Stimulated activated CD4-positive, alpha-beta T cell treated with anti-CD3 and anti-CD28 coated beads, Interleukin-1b, Interleukin-23, amount 100 ng/mL, for 24 hours (primary cell): ENCODE data around the gene BLACAT1.
"Not testable (repeated sequence)": the region's sequence is repeated elsewhere in the genome, so short reads cannot be mapped to it uniquely, and the experiment has no call there.

ENCODE experiments used
- DNase-seq, 4 experiments: peaks; one replicate each; pipeline ENCODE4 v3.0.0-alpha.2; 2020; ENCODE audit warnings: low read depth in 4 of 4, low spot score in 1 of 4

The BLACAT1 gene

DNA sequence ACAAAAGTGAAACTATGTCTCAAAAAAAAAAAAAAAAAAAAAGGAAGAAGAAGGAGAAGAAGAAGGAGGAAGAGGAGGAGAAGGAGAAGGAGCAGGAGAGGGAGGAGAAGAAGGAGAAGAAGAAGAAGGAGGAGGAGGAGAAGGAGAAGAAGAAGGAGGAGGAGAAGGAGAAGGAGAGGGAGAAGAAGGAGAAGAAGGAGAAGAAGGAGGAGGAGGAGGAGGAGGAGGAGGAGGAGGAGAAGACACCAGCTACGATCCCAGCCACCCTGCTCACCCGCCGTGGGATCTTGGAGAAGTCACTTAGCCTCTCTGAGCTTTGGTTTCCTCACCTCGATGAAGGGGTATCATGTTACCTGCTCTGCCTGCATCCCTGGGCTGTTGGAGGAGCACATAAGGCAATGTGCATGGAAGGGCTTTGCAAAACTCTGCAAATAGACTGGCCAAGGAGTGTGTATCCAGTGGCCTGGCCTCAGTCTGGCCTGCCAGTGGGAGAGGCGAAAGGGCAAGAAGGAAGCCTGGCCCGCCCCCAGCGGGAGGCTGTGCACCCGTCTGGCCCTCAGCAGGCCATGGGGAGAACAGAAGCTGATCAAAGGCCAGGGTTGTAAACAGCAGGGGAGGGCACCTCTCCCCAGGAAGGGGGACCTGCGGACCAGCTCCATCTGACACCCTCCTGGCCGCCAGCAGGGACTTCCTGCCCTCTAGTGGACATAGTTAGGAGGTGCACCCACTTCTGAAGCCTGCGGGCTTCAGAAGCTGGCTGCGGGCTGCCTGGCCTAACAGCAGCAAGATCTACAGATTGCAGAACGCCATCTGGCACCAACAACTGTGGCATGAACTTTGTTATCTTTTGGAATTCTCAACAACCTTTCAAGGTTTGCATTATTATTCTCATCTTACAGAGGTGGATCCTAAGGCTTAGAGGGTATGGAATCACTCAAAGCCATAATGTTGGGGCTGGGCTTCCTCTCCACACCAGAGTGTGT lies 29.4 kb upstream of the BLACAT1 start:
- DNase-seq, result peak in 2 of 4 experiments; percentile 42 to 45

DNA sequence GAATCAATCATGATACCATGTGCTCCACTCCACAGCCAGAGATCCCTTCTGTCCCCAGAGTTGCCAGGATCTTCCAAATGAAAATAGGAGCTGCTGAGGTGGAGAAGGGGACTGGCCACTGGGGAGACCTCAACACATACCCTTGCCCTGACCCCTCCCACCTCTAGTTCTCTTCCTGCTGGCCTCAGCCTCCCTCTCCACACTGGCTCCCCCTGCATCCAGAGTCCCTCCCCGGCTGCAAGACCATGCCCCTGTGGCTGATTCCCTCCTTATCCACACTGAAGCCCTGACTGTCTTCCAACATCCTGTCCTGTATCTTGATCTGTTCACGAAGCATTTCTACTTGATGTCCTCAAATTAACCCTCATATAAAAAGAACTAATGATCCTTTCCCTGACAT lies 27.5 kb upstream of the BLACAT1 start:
- no peak for DNase-seq

DNA sequence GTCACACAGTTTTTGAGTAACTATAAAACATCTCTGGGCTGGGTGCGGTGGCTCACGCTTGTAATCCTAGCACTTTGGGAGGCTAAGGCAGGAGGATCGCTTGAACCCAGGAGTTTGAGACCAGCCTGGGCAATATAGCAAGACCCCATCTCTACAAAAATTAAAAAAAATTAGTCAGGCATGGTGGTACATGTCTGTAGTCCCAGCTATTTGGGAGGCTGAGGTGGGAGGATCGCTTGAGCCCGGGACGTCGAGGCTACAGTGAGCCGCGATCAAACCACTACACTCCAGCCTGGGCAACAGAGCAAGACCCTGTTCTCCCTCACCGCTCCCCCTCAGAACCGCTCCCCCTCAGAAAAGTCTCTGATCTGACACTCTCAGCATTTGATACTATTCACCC lies 26.7 kb upstream of the BLACAT1 start:
- not testable (repeated sequence) for DNase-seq

DNA sequence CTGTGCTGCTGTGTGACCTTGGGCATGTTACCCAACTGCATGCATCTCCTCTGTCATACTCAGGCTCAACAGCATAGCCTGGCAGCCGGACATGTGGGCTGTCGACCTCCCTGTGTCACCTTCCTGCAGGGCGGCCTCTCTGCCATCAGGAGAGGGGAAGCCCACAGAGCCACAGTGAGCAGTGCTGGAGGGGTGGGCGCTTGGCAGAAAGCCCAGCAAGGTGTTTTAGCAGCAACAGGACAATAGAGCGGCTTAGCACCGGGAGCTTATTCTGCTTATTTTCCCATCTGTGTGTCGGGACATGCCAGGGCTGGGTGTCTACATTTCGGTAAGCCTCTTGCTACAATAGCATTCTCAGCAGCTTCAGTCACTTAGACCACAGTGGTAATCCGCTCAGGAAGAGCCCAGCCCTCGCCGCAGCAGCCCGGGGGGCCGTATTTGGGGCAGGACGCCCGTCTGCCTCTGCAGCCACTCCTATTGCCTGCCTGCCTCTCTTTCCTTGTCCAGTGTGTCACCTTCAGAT lies 25.8 kb upstream of the BLACAT1 start:
- no peak for DNase-seq

DNA sequence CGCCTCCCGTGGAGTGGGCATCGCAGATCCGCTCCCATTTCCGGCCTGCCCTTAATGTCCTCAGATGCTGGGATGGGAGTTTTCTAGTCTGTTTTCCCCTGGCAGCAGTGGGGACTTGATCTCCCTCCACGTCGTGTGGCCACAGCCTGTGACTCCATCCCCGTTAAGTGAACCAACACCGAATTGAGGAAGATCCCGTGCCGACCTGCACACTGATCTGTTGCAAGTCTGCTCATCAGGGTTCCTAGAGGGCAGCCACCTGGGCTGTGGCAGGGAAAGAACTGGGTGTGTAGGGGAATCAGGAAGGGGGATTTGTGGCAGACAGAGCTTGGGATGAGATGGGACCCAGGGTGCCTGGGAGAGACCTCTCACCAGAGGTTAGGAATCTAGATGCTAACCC lies 25.4 kb upstream of the BLACAT1 start:
- DNase-seq, result no peak

DNA sequence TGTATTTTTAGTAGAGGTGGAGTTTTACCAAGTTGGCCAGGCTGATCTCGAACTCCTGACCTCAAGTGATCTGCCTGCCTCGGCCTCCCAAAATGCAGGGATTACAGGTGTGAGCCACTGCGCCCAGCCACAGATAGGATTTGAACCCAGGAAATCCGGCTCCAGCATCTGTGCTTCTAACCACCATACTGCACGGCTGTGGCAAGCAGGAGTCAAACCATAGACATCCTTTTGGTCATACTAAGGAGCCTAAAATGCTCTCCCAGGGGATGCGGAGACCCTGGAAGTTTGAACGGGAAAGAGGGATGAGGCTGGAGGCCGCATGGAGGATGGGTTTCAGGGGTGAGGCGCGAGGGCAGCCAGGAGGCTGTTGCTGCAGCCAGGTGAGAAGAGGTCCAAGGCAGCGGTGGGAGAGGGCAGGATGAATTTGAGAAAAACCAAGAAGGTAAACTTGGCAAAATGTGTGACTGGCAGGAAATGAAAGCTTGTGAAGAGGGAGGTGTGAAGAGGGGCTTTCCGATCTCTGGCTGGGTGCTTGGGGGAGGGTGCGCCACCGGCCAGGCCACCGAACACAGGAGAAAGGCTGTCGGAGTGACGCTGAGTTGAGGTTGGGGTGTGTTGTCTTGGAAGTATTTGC lies 24.6 kb upstream of the BLACAT1 start:
- DNase-seq, result peak in 2 of 4 experiments; percentile 21 to 36

DNA sequence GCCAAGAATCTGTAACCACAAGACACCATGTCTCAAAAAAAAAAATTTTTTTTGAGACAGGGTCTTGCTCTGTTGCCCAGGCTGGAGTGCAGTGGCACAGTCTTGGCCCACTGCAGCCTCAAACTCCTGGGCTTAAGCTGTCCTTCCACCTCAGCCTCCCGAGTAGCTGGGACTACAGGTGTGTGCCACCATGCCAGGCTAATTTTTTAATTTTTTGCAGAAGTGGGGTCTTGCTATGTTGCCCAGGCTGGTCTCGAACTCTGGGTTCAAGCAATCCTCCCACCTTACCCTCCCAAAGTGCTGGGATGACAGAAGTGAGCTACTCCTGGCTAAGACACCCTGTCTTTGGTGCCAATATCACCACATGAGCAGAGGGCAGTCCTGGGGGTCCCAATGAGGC lies 23.1 kb upstream of the BLACAT1 start:
- DNase-seq, result not testable (repeated sequence)

DNA sequence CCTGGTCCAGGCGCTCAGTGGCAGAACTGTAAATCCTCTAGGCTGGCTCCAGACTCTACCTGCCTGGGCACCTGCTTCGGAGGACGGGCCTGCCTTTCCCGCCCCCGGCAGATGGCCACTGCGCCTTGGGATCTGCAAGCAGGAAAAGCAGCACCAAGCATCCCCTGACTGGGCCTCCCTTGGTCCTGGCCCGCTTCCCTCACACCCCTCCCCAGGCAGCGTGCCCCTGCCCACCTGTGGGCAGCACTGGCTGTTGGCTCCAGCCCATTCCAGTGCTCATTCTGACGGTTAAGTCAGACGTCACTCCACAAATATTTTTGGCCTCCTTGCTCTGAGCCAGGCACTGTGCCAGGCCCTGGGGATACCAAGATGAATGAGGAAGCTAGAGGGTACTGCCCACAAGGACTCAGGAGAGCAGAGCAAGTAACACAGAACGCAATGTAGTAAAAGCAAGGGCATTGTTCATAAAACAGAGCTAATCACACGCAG lies 22.0 kb upstream of the BLACAT1 start:
- no peak for DNase-seq

DNA sequence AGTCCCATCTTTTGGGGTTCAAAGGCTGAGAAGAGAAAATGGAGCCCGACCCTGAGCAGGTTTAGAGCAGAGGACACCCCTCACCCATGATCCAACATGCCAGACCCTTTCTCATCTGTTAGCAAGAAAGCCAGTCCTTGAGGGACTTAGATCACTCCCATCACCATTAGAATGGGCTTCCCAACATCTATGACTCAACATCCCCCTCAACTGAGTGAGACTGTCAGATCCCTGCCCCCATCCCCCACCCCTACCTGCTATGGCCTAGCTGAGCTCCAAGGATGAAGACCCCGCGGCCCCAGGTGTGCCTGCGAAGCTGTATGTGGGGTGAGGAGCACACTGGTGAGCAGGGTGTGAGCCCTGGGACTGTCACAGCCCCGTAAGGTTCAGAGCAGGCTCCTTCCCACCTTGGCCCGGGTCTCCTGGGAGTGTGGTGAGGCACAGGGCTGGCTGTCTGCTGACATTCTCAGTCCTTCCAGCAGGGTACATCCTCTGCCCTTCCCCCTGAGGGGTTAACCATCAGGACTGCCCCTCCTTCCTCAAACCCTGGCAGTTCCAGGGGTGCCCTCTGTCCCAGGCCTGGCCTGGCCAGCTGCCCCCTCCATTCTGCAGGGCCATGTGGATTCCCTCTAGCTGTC lies 21.4 kb upstream of the BLACAT1 start:
- DNase-seq, result no peak

DNA sequence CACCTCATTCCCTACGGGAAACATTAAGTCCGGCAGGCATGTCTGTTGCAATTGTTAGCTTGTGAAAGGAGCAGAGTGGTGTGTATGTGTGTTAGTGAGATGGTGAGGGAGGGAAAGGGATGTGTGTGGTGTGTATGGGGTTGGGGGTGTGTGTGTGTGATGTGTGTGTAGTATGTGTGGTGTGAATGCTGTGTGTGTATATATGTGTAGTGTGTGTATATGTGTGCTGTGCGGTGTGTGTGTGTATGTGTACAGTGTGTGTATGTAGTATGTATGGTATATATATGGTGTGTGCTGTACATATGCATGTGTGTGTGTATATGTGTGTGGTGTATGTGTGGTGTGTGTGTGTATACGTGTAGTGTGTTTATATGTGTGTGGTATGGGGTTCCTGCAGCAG lies 20.8 kb upstream of the BLACAT1 start:
- no peak for DNase-seq

DNA sequence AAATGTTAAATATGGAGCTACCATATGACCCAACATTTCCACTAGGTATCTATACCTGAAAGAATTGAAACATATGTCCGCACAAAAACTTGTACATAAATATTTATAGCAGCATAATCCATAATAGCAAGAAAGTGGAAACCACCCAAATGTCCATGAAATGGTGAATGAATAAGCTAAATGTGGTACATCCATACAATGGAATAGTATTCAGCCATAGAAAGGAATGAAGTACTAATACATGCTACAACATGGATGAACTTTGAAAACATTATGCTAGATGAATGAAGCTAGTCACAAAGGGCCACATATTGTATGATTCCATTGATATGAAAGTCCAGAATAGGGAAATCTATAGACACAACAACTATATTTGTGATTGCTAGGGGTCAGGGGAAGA lies 20.0 kb upstream of the BLACAT1 start:
- no peak for DNase-seq

DNA sequence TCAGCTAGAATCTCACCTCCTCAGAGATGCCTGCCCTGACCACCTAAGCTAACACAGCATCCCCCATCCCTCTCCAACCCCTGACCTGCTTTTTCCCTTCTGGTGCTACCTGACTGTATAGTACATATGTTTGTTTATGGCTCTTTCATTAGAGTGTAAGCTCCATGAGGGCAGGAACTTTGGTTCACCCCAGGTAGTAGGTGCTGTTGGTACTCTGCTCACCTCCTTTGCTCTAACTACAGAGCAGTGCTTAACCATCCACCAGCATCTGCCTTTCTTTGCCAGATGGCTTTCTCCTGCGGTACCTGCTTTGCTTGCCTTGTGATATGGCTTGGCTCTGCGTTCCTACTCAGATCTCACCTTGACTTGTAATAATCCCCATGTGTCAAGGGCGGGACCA lies 18.7 kb upstream of the BLACAT1 start:
- DNase-seq, result no peak

DNA sequence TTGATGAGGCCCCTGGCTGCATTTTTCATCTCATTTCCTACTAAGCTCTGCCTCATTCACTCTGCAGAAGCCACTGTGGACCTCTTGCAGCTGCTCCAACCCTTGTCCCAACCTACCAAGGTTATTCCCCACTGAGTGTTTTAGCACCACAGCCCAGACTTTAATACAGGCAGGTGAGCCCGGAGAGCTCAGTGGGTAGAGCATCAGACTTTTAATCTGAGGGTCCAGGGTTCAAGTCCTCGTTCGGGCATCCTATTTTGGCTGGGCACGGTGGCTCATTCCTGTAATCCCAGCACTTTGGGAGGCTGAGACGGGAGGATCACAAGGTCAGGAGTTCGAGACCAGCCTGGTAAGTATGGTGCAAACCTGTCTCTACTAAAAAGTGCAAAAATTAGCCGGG lies 18.1 kb upstream of the BLACAT1 start:
- DNase-seq, result no peak

DNA sequence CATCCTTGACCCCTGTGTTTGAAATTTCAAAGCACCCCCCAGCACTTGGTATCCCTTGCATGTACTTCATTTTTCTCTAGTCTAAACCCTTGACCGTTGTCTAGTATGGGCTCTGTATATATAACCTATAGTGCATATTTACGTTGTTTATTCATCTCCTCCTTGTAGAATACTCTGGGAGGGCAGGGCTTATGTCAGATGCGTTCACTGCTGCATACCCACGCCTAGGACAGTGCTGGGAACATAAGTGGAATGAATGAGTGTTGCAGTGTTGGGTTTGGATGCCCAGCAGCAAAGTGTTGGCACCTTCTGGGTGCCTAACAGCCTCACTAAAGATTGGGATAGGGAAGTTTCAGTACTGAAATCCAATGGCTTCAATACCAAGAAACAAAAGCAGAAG lies 17.6 kb upstream of the BLACAT1 start:
- no peak for DNase-seq

DNA sequence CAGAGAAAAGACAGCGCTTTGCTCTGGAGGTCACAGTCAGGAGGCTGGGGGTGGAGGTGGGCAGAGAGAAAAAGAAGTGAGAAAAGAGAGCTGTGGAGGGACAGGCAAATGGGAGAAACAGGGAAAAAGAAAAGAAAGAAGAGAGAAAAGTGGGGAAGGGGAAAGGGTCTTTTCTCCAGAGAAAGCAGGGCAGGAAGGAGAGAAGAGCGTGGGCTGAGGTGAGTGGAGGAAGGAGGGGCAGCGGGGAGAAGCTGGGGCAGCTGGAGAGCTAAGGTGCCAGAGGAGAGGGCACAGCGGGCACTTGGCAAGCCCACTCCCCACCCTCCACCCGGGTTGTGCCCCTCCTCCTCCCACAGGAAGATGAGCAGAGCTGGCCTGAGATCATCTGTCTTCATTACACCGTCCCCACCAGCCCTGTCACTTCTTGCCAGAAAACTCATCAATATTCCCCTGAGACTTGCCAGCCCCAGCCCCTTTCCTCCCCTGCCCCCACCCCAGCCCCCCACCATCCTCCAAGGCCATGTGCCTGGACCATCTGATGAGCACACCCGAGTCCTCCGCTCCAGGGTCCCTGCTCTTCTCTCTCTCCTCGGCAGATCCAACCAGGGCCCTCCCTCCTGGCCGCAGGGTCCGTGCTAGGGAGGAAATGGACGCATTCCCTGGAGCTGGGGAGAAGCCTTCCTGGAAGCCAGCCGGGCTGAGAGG lies 17.0 kb upstream of the BLACAT1 start:
- DNase-seq, result no peak

DNA sequence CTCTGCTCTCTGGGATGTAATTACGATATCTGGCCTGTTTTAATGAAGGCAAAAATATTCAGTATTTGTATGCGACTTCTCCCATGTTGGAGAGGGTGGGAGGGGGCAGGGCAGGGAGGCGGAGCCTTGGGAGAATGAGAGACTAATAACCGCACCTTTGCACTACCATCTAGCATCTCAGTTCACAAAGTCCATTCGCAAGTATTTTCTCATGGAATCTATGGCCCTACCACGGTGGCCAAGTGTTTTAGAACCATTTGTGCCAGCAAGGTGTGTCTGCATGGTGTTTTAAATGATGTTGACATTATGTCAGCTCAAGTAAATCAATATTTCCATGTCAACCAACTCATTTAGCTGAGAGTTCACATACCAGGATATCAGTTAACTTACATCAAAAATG lies 14.3 kb upstream of the BLACAT1 start:
- DNase-seq, result no peak

DNA sequence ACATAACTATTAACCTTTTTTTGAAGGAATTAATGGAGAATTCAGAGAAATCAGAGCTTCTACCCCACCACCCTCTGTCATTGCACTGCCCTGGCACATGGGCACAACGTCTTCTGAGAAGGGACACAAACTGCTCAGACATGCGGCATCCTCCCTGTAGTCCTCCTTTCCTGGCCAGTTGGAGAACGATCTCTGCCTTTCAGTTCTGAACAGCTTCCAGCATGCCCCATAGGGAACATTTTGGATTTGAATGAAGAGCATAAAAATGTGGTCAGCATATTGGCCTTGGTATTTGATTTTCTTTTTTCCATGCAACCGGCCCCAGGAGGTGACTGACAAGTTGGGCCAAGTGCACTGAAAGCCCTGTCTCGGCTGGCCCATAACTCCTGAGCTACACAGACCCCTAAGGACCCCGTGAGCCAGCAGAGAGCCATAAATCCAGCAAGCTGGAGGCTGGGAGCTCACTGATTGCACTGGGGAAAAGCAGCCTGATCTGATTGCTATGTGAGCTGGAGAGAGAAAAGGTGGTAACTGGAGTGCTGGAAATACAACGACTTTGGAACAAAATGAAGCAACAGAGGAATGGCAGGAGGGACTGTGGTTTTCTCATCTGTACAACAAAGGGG lies 10.9 kb upstream of the BLACAT1 start:
- DNase-seq, result no peak

DNA sequence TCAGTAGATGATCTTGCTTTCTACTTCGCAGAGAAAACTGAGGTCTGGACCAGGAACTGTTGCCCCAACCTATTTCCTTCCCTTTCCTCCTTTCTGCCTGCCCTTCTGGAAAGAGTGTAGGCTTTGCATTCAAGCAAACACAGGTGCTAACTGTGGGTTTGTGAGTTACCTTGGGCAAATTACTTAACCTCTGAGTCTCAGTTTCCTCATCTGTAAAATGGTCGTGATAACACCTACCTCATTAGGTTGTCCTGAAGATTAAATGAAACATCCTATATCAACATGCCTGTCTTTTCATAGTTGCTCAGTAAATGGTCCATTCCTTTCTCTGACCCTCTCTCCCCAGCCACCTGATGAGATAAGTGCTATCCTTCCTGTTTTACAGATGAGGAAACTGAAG lies 9.5 kb upstream of the BLACAT1 start:
- DNase-seq, result no peak

DNA sequence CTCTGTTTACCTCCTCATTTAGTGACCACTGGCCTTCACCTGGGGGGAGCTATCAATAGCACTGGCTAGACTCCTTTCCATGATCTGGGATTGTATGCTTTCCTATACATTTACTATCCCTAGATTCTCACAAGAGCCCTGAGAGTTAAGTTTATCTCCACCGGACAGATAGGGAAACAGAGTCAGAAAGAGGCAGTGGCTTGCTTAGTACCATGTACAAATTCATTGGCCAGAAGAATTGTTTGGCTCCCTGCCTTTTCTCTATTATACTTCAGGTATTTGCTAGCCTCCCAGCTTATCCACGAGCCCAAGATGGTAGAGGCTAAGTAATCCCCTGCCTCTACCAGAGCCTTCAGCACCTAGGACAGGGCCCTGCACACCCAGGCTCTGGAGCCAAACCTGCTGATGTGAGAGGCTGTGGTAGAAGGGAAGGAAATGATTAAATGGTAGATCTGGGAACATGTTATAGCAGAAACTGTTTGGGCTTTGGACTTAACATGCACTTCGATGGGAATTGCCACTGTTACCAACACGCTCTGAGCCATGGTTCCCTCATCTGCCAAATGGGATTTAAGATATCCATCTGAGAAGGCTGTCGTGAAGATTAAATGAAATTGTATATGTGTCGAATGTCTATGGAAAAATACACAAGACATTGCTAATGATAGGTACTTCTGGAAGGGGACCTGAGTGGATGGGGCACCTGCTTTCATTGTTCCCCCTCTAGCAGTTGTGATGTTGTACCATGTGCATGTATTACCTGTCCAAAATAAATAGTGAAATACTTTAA lies 3.1 kb upstream of the BLACAT1 start:
- no peak for DNase-seq
